Sigmoid colon (tissue), 3 donors: ENCODE results near the gene AP1G1.

Source experiments
- CTCF ChIP-seq, 4 experiments: fragments of 450-650 bp in 3 of 4; fragments of 200-600 bp in 1 of 4; IDR thresholded peaks; one replicate each; pipeline ENCODE4 v1.5.1; 2016 to 2019; ENCODE audit warnings: antibody characterized with exemption in 4 of 4, mild to moderate bottlenecking in 3 of 4, moderate library complexity in 2 of 4
- POLR2A ChIP-seq, 2 donors: fragments of 450-650 bp; IDR thresholded peaks; one replicate each; pipeline ENCODE4 v1.6.1; 2016; ENCODE audit warnings: antibody characterized with exemption in 2 of 2, mild to moderate bottlenecking in 2 of 2, moderate library complexity in 2 of 2

- TF ChIP-seq POLR2A (IDR thresholded peaks at IDR 0.05) (no peak), CTCF (IDR thresholded peaks at IDR 0.05) (no peak)
Observed at GRCh38 chr16:71754652-71755051, 54.0 kb downstream of the AP1G1 start.
